Fibroblast of lung (primary cell): ENCODE data around the gene CLASP1.

Experiments
- EZH2 ChIP-seq: IDR thresholded peaks from 2 replicates; pipeline ENCODE4 v1.5.1; 2012; ENCODE audit warnings: low read length, control low read depth, mild to moderate bottlenecking; ENCODE audit errors: missing control alignments
- TF ChIP-seq, protein P1 (sequence below), 2 donors: IDR thresholded peaks in 1 of 2; conservative IDR thresholded peaks in 1 of 2; 1 replicate in 1 of 2; 2 replicates in 1 of 2; pipeline ENCODE4 v1.5.1; 2011 to 2012; ENCODE audit warnings: low read length in 2 of 2, control low read depth in 1 of 2, inconsistent platforms in 1 of 2, low read depth in 1 of 2, mild to moderate bottlenecking in 1 of 2

DNA sequence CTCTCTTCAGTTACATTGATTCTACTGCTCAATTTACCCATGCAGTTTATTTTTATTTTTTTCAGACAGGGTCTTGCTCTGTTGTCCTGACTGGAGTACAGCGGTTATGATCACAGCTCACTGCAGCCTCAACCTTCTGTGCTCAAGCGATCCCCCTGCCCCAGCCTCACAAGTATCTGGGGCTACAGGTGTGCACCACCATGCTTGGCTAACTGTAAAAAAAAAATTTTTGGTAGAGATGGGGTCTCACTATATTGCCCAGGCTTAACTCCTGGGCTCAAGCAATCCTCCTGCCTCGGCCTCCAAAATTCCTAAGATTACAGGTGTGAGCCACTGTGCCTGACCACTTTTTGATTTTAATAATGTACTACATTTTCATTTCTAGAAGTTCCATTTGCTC, 212.3 kb downstream of the CLASP1 start:
- TF ChIP-seq, protein P1, sequence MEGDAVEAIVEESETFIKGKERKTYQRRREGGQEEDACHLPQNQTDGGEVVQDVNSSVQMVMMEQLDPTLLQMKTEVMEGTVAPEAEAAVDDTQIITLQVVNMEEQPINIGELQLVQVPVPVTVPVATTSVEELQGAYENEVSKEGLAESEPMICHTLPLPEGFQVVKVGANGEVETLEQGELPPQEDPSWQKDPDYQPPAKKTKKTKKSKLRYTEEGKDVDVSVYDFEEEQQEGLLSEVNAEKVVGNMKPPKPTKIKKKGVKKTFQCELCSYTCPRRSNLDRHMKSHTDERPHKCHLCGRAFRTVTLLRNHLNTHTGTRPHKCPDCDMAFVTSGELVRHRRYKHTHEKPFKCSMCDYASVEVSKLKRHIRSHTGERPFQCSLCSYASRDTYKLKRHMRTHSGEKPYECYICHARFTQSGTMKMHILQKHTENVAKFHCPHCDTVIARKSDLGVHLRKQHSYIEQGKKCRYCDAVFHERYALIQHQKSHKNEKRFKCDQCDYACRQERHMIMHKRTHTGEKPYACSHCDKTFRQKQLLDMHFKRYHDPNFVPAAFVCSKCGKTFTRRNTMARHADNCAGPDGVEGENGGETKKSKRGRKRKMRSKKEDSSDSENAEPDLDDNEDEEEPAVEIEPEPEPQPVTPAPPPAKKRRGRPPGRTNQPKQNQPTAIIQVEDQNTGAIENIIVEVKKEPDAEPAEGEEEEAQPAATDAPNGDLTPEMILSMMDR (conservative IDR thresholded peaks at IDR 0.05 in 1 of 2, IDR thresholded peaks at IDR 0.05 in 1 of 2; ENCODE audit: low read depth in 1 of 2, low read length in 2 of 2), result no peak
- no peak for TF ChIP-seq EZH2
